GM19395 (cell line): Measurements from ENCODE around the gene DCTN3.

Experiments used
- ATAC-seq: cut with Tn5 transposase; IDR thresholded peaks from one replicate; pipeline ENCODE4 v1.9.1; 2021; ENCODE audit warnings: mild to moderate bottlenecking, moderate library complexity; ENCODE audit not compliant: unreplicated experiment

Gene DCTN3

DNA sequence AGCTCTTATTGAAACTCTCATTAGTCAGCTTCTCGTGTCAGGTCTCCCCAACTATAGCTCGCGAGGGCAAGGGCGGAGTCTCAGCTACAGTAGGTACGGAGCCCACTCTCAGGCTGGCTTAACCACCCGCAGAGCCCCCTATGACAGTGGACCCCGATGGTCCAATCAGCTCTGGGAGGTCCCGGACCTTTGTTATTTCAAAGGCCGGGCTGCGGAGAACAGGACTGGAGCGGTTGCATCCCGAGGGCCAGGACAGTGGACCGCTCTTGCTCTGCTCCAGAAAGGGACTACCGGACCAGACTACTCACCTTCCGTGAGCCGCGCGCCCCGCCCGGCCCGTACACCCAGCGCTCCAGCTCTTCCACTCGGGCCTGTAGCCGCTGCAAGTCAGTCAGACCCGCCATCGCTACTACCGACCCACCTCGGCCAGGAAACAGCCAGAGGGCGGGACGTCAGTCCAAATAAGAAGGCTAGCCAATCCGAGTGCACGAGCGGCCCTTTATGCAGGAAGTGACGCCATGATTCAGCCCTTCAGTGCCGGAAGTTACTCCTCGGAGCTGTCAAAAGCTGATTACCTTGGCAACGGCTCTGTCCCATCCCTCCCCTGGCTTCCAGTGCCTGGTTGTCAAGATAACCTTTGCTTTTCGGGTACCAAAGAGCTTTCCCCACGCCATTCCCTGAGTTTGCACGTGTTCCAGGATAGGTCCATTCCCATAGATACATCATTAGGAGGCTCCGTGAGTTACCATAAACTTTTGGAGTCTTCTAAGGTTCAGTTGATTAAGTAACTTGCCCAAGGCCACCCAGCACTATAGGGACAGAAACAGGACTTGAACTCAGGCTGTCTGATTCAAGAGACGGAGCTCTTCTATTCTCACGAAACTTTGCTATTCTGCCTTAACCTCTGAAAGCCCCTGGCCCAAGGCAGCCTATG is at the start of gene DCTN3:
Gene DCTN3, minus strand, starts transcription at position 435 of the 934 bp plus-strand sequence. Its CDS starts 31 bp downstream, at position 404.
- peak; percentile 98 for ATAC-seq

GRCh38 chr9:34665381-34666250 is 45.3 kb upstream of the DCTN3 start:
- peak; percentile 70 for ATAC-seq

- peak; percentile 28 for ATAC-seq
These were observed 44.7 kb upstream of the DCTN3 start for GRCh38 chr9:34665067-34665380.

- ATAC-seq = peak; percentile 58
These were observed 44.2 kb upstream of the DCTN3 start for GRCh38 chr9:34664281-34665066.

- no peak for ATAC-seq
These were observed 43.0 kb upstream of the DCTN3 start for GRCh38 chr9:34663303-34663605.

DNA sequence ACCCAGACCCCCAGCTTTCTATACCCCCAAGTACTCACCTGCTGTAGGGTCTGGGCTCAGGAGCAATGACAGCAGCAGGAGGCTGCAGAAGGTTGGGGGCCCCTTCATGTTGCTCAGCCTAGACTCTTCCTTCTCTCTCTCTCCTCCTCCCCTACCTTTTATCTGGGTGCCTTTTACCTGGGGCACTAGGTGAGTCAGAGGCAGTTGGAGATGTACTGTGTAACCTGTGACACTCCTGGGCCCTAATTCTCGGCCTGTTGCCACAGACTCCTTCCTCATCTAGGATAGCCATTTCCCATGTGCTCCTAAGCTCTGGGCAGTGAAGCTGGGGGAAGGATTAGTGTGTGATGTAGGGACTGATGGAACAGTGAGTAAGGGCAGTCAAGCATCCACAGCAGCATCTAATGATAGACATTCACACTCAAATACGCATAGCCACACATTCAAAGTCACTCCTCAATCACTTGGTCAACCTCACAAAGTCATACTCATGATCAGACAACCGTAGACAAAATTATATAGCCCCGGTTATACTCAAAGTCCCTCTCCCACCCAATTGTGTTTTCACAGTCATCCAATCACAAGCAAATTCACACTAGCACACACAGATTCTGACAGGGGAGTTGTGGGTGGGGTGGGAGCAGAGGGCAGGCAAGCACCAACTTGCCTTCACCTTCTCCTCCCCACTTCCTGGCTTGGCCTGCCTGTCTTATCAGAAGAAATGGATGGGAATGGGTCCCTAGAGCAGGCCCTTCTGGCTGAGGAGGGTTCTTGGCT is 42.4 kb upstream of the DCTN3 start, which contains the start of gene CCL27:
Gene CCL27, minus strand, starts transcription at position 132 of the 777 bp plus-strand sequence. Its CDS starts 24 bp downstream, at position 108.
- no peak for ATAC-seq

- ATAC-seq = no peak
These were observed 39.4 kb upstream of the DCTN3 start for GRCh38 chr9:34659592-34660253.

DNA sequence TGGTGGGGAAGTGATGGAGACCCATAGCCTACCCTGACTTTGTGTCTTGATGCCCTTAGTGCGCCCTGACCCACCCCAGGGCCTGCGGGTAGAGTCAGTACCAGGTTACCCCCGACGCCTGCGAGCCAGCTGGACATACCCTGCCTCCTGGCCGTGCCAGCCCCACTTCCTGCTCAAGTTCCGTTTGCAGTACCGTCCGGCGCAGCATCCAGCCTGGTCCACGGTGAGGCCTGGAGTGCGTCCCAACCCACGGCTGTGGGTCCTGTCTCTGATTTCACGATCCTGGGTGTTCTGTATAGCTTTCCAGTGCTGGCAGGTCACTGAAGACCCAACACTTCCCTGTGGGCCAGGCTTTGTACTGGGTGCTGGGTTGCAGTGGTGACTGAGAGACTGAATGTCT is 38.2 kb upstream of the DCTN3 start:
- ATAC-seq = no peak

DNA sequence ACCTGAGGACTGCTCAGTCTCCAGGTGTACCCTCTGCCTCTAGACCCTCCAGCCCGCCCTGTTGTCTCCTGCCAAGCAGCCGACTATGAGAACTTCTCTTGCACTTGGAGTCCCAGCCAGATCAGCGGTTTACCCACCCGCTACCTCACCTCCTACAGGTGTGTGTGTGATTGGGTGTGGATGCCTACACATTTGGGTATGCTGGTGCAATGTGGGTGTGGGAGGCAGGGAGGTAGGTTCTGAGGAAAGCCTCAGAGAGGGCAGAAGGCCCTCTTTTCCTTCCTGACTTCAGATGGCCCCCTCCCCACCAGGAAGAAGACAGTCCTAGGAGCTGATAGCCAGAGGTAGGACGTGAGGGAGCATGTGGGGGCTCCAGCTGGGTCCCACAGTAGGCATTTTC is 36.7 kb upstream of the DCTN3 start:
- no peak for ATAC-seq

DNA sequence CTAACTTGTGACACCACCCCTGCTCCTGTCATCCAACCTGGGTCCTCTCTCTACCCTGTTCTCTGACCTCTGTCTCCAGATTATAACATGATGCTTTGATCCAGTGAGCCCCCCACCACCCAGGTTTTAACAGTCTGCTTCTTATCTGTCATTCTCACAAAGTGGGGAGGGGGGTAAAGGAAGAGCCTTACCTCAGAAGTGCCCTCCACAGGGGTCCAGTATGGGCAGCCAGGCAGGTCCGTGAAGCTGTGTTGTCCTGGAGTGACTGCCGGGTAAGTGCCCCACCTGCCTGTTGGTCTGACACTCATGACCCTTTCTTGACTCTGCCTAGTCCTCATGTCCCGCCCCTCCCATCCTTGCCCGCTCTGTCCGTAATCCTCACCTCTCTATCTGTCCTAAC is 35.1 kb upstream of the DCTN3 start:
- ATAC-seq = no peak

- ATAC-seq = no peak
These were observed 34.2 kb upstream of the DCTN3 start for GRCh38 chr9:34654323-34655051.

- no peak for ATAC-seq
These were observed 33.1 kb upstream of the DCTN3 start for GRCh38 chr9:34653151-34654072.

DNA sequence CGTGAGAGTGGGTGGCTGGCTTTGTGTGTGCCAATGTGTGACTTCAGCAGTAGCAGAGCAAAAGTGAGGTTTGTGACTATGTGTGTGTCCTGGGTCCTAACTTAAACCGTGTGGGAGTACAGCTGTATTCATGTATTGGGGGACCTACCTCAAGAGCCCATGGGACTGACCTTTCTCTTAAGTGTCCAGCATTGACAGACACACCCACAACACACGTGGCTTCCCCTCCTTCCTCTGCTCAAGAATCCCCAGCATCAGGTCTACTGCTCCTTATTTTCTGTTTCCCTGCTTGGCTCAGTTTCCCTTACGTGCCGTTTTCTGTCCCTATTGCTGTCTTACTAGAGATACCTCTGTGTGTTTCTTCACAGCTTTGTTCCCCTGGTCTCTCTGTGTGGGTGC is 32.3 kb upstream of the DCTN3 start:
- no peak for ATAC-seq

DNA sequence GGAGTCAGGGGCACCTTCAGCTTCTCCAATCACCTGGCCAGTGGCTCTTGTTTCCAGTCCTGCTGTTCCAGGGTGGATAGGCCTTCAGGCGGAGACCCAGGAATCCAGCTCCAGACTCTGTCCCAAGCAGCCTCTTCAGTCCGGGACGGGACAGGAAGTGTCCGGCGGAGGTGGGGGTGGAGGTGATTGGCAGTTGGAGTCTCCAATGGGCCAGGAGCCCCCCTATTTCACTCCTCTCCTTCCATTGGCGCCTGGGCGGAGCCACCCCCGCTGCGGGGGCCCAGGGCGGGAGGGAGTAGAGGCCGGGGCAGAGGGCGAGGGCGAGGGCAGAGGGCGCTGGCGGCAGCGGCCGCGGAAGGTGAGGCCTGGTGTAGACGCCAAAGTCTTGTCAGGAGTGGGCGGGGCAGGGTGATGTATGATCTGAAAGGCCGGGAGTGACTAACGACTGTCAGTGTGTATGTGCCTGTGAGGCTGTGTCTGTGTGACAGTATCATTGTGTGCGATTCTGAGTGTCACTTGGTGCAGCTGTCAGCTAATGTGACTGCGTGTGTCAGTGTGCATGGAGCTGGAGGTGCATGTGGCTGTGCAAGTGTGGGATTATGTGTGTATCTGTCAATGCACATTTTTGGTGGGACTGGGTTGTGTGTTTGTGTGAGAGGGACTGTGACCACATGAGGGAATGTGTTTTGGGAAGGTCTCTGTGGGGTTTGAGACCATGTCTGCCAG is 31.7 kb upstream of the DCTN3 start, which contains the start of gene IL11RA:
Gene IL11RA, plus strand, starts transcription at position 310 of the 726 bp plus-strand sequence. CDS start 3,033 bp downstream, outside the sequence.
- ATAC-seq = no peak

DNA sequence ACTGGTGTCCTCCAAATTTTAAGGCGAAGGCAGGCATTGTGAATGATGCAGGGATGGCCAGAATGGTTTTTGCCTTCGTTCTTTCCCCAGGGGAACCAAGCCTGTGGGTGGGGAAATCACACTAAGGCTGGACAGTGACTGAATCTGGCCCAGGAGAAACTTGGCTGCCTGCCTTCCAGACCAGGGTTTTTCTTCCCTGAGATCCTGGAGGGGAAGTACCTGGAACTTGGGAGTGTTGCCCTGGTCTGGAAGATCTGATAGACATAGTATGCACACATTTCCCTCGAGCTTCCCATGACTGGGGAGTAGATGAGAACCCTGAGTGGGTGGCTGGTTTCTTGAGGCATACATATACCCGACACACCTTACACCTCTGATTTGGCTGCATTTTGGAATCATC is 31.0 kb upstream of the DCTN3 start:
- no peak for ATAC-seq

DNA sequence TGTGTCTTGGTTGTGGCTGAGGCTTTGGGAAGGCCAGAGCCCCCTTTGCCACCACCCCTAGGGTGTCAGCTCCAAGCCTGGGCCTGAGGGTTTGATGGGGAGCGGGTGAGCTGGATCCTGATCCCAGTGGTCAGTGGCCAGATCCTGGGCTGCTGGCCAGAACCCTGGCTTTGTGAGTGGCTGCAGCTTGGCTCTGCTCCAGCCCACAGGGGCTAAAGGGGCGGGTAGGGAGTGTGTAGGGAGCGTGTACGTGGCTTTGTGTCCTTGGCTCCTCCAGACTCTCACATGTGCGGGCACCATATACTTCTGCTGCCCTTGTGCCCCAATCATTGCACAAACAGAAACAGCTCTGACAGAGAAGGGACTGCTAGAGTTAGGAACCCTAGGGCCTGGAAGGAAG is 30.5 kb upstream of the DCTN3 start:
- no peak for ATAC-seq

DNA sequence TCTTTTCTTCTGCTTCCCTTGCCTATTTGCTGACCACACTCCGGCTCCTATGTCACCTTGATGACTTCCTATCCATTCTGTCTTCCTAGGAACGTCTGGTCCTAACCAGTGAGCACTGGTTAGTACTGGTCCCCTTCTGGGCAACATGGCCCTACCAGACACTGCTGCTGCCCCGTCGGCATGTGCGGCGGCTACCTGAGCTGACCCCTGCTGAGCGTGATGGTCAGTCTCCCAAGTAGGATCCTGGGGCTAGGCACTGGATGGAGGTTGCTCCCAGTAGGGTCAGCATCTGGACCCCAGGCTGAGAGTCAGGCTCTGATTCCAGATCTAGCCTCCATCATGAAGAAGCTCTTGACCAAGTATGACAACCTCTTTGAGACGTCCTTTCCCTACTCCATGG is 28.4 kb upstream of the DCTN3 start:
- no peak for ATAC-seq
